GM23338 (cell line): ENCODE results near the gene COX17. TPM values are rescaled to one million over a fixed set of nuclear protein-coding genes. Genes with fewer than 3 reads are reported as not detected.

ENCODE experiments used
- ATAC-seq: fragments of 200-7000 bp; cut with Tn5 transposase; 3 replicates; pipeline ENCODE4 v1.9.1; 2020
- DNase-seq: peaks from one replicate; pipeline ENCODE4 v3.0.0-alpha.2; 2015; ENCODE audit warnings: low spot score
- H2AFZ ChIP-seq: fragments of 200-600 bp; sonication (generic); 2 replicates; pipeline ENCODE4 v1.8.0; 2016; ENCODE audit warnings: antibody characterized with exemption, mild to moderate bottlenecking, moderate library complexity
- H3F3A ChIP-seq: fragments of 200-600 bp; sonication (generic); replicated peaks from 2 replicates; pipeline ENCODE4 v1.8.0; 2017; ENCODE audit warnings: antibody characterized with exemption, mixed run types, low read depth
- H3K27ac ChIP-seq: fragments of 200-600 bp; sonication (generic); 2 replicates; pipeline ENCODE4 v1.6.1; 2016; ENCODE audit warnings: low read depth
- H3K27me3 ChIP-seq: fragments of 200-600 bp; sonication (generic); 2 replicates; pipeline ENCODE4 v1.8.0; 2016; ENCODE audit warnings: mild to moderate bottlenecking, mixed run types, moderate library complexity; ENCODE audit not compliant: insufficient read depth
- H3K36me3 ChIP-seq: fragments of 200-600 bp; sonication (generic); 2 replicates; pipeline ENCODE4 v1.8.0; 2016; ENCODE audit warnings: mild to moderate bottlenecking; ENCODE audit not compliant: insufficient read depth
- H3K4me1 ChIP-seq: fragments of 200-600 bp; sonication (generic); 2 replicates; pipeline ENCODE4 v1.8.0; 2016; ENCODE audit warnings: mild to moderate bottlenecking, moderate library complexity; ENCODE audit not compliant: insufficient read depth
- H3K4me2 ChIP-seq: fragments of 200-600 bp; sonication (generic); 2 replicates; pipeline ENCODE4 v1.7.1; 2017; ENCODE audit warnings: mixed run types
- H3K4me3 ChIP-seq: fragments of 200-600 bp; sonication (generic); 2 replicates; pipeline ENCODE4 v1.6.1; 2016; ENCODE audit warnings: mixed run types
- H3K79me2 ChIP-seq: fragments of 200-600 bp; sonication (generic); replicated peaks from 2 replicates; pipeline ENCODE4 v1.8.0; 2017; ENCODE audit warnings: mild to moderate bottlenecking; ENCODE audit not compliant: insufficient read depth
- H3K9me2 ChIP-seq: fragments of 200-600 bp; sonication (generic); 2 replicates; pipeline ENCODE4 v1.8.0; 2017; ENCODE audit not compliant: insufficient read depth
- H4K20me1 ChIP-seq: fragments of 200-600 bp; sonication (generic); replicated peaks from 2 replicates; pipeline ENCODE4 v1.8.0; 2017; ENCODE audit warnings: mild to moderate bottlenecking; ENCODE audit not compliant: insufficient read depth
- H3K27ac Mint-ChIP-seq: 2 replicates; pipeline ENCODE4 v1.8.0; 2020; ENCODE audit warnings: inconsistent platforms, mild to moderate bottlenecking, moderate library complexity, mixed read lengths
- H3K27me3 Mint-ChIP-seq: 3 replicates; pipeline ENCODE4 v1.8.0; 2022; ENCODE audit warnings: low read depth, mild to moderate bottlenecking, moderate library complexity, mixed read lengths, inconsistent platforms; ENCODE audit not compliant: insufficient read depth, poor library complexity
- H3K36me3 Mint-ChIP-seq: 3 replicates; pipeline ENCODE4 v1.8.0; 2021; ENCODE audit warnings: low read depth, mild to moderate bottlenecking, inconsistent platforms, moderate library complexity, mixed read lengths
- H3K4me1 Mint-ChIP-seq: 3 replicates; pipeline ENCODE4 v1.8.0; 2020; ENCODE audit warnings: mild to moderate bottlenecking, inconsistent platforms, mixed read lengths
- H3K4me3 Mint-ChIP-seq: 3 replicates; pipeline ENCODE4 v1.8.0; 2021; ENCODE audit warnings: moderate library complexity, mild to moderate bottlenecking, inconsistent platforms, mixed read lengths
- H3K9me3 Mint-ChIP-seq: 3 replicates; pipeline ENCODE4 v1.8.0; 2020; ENCODE audit warnings: moderate library complexity, mild to moderate bottlenecking, inconsistent platforms, mixed read lengths
- CREB1 ChIP-seq: fragments of 250-450 bp; sonication (Bioruptor Pico); IDR thresholded peaks from 2 replicates; pipeline ENCODE4 v1.5.0; 2020; ENCODE audit warnings: low read depth, mild to moderate bottlenecking, moderate library complexity
- EZH2 ChIP-seq: fragments of 200-600 bp; sonication (generic); IDR thresholded peaks from one replicate; pipeline ENCODE4 v1.8.0; 2017; ENCODE audit warnings: antibody characterized with exemption, mild to moderate bottlenecking, low read depth; ENCODE audit not compliant: unreplicated experiment
- EZH2phosphoT487 ChIP-seq: fragments of 200-600 bp; sonication (generic); IDR thresholded peaks from one replicate; pipeline ENCODE4 v1.8.1; 2018; ENCODE audit warnings: antibody characterized with exemption; ENCODE audit not compliant: unreplicated experiment
- JUNB ChIP-seq: IDR thresholded peaks from one replicate; pipeline ENCODE4 v1.6.1; 2016; ENCODE audit warnings: antibody characterized with exemption; ENCODE audit not compliant: unreplicated experiment
- NANOG ChIP-seq: IDR thresholded peaks from 2 replicates; pipeline ENCODE4 v1.6.1; 2016; ENCODE audit warnings: antibody characterized with exemption, borderline replicate concordance
- POLR2AphosphoS5 ChIP-seq: IDR thresholded peaks from 2 replicates; pipeline ENCODE4 v1.6.1; 2016; ENCODE audit warnings: antibody characterized with exemption, low read depth
- STAT1 ChIP-seq: IDR thresholded peaks from one replicate; pipeline ENCODE4 v1.6.1; 2016; ENCODE audit warnings: antibody characterized with exemption; ENCODE audit not compliant: unreplicated experiment
- ZNF114 ChIP-seq: fragments of 250-450 bp; sonication (Bioruptor Pico); IDR thresholded peaks from 2 replicates; pipeline ENCODE4 v1.5.0; 2020; ENCODE audit warnings: mild to moderate bottlenecking, moderate library complexity
- ZNF331 ChIP-seq: fragments of 250-450 bp; sonication (Bioruptor Pico); IDR thresholded peaks from 2 replicates; pipeline ENCODE4 v1.5.0; 2020; ENCODE audit warnings: low read depth, mild to moderate bottlenecking, moderate library complexity
- polyA plus RNA-seq: library from polyadenylated mRNA; unstranded; fragments of >200 nt; fragmentation: Nextera tagmentation; extraction: Ambion mirVana; gene quantifications from 2 replicates; pipeline ENCODE4 v1.2.1, GENCODE V29; 2016
- total RNA-seq: library from RNA; depleted of rRNA; stranded (reverse); fragments of >200 nt; shearing (Covaris generic); gene quantifications from 2 replicates; pipeline ENCODE4 v1.2.3, GENCODE V29; 2014
- TF ChIP-seq, protein P1 (sequence below): IDR thresholded peaks from one replicate; pipeline ENCODE4 v1.6.1; 2018; ENCODE audit warnings: antibody characterized with exemption; ENCODE audit not compliant: unreplicated experiment
- TF ChIP-seq, protein P2 (sequence below), 2 experiments: fragments of 200-600 bp in 1 of 2; sonication (generic) in 1 of 2; conservative IDR thresholded peaks; 2 replicates each; pipeline versions ENCODE4 v1.5.1 to v1.6.1; 2016 to 2017; ENCODE audit warnings: antibody characterized with exemption in 2 of 2, low read depth in 2 of 2, mild to moderate bottlenecking in 2 of 2, moderate library complexity in 1 of 2
- TF ChIP-seq, protein P3 (sequence below): IDR thresholded peaks from 2 replicates; pipeline ENCODE4 v1.6.1; 2016; ENCODE audit warnings: antibody characterized with exemption
- TF ChIP-seq, protein P4 (sequence below): fragments of 250-450 bp; sonication (Bioruptor Pico); IDR thresholded peaks from 2 replicates; pipeline ENCODE4 v1.5.0; 2020; ENCODE audit warnings: mild to moderate bottlenecking, moderate library complexity

The COX17 gene
- total and polyA plus RNA-seq, 2 experiments from 2014 or later: 24.0 to 324 TPM

DNA sequence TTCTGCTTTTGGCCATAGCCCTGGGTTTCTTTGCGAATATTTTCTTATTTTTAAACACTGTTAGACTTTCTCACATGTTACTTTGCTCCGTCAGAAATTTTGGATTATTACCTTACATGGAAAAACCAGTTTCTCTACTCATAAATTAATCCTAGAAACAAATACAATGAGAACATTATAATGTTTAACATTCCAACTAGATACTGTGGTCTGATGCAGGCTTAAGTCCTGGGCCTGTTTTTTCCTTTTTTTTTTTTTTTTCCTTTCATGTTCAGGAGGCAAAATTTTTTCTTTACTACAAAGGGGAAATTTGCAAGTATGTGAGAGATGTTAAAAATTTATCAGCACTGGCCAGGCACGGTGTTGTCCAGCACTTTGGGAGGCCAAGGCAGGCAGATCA is 45.7 kb downstream of the COX17 start:
- no peak overlapping the region for H3K4me3 Mint-ChIP-seq
- H3K27ac ChIP-seq: no peak overlapping the region

More for the DNA sequence above, 45.7 kb downstream of the COX17 start:
- Mint-ChIP-seq H3K36me3 (no peaks in the 10 kb centered on the region), H3K4me1 (peaks cover 9% of the 10 kb centered on the region; the same call in 2 of the 3 replicates), H3K9me3 (no peaks in the 10 kb centered on the region), H3K27me3 (no peaks in the 10 kb centered on the region), H3K27ac (no peak overlapping the region)
- H2AFZ ChIP-seq: no peak overlapping the region
- ATAC-seq (no peak), DNase-seq (no peak)
- H3K27me3 ChIP-seq: no peaks in the 10 kb centered on the region
- TF ChIP-seq CREB1 (CRISPR knock-in tag) (no peak), EZH2 (no peak), POLR2AphosphoS5 (no peak), JUNB (no peak), ZNF114 (CRISPR knock-in tag) (no peak), ZNF331 (CRISPR knock-in tag) (no peak), EZH2phosphoT487 (no peak), STAT1 (no peak), NANOG (no peak)
- TF ChIP-seq, protein P1, sequence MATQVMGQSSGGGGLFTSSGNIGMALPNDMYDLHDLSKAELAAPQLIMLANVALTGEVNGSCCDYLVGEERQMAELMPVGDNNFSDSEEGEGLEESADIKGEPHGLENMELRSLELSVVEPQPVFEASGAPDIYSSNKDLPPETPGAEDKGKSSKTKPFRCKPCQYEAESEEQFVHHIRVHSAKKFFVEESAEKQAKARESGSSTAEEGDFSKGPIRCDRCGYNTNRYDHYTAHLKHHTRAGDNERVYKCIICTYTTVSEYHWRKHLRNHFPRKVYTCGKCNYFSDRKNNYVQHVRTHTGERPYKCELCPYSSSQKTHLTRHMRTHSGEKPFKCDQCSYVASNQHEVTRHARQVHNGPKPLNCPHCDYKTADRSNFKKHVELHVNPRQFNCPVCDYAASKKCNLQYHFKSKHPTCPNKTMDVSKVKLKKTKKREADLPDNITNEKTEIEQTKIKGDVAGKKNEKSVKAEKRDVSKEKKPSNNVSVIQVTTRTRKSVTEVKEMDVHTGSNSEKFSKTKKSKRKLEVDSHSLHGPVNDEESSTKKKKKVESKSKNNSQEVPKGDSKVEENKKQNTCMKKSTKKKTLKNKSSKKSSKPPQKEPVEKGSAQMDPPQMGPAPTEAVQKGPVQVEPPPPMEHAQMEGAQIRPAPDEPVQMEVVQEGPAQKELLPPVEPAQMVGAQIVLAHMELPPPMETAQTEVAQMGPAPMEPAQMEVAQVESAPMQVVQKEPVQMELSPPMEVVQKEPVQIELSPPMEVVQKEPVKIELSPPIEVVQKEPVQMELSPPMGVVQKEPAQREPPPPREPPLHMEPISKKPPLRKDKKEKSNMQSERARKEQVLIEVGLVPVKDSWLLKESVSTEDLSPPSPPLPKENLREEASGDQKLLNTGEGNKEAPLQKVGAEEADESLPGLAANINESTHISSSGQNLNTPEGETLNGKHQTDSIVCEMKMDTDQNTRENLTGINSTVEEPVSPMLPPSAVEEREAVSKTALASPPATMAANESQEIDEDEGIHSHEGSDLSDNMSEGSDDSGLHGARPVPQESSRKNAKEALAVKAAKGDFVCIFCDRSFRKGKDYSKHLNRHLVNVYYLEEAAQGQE: no peak
- TF ChIP-seq, protein P2, sequence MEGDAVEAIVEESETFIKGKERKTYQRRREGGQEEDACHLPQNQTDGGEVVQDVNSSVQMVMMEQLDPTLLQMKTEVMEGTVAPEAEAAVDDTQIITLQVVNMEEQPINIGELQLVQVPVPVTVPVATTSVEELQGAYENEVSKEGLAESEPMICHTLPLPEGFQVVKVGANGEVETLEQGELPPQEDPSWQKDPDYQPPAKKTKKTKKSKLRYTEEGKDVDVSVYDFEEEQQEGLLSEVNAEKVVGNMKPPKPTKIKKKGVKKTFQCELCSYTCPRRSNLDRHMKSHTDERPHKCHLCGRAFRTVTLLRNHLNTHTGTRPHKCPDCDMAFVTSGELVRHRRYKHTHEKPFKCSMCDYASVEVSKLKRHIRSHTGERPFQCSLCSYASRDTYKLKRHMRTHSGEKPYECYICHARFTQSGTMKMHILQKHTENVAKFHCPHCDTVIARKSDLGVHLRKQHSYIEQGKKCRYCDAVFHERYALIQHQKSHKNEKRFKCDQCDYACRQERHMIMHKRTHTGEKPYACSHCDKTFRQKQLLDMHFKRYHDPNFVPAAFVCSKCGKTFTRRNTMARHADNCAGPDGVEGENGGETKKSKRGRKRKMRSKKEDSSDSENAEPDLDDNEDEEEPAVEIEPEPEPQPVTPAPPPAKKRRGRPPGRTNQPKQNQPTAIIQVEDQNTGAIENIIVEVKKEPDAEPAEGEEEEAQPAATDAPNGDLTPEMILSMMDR (conservative IDR thresholded peaks at IDR 0.05; ENCODE audit: low read depth in 2 of 2): no peak
- TF ChIP-seq, protein P3, sequence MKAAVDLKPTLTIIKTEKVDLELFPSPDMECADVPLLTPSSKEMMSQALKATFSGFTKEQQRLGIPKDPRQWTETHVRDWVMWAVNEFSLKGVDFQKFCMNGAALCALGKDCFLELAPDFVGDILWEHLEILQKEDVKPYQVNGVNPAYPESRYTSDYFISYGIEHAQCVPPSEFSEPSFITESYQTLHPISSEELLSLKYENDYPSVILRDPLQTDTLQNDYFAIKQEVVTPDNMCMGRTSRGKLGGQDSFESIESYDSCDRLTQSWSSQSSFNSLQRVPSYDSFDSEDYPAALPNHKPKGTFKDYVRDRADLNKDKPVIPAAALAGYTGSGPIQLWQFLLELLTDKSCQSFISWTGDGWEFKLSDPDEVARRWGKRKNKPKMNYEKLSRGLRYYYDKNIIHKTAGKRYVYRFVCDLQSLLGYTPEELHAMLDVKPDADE: no peak
- TF ChIP-seq, protein P4, sequence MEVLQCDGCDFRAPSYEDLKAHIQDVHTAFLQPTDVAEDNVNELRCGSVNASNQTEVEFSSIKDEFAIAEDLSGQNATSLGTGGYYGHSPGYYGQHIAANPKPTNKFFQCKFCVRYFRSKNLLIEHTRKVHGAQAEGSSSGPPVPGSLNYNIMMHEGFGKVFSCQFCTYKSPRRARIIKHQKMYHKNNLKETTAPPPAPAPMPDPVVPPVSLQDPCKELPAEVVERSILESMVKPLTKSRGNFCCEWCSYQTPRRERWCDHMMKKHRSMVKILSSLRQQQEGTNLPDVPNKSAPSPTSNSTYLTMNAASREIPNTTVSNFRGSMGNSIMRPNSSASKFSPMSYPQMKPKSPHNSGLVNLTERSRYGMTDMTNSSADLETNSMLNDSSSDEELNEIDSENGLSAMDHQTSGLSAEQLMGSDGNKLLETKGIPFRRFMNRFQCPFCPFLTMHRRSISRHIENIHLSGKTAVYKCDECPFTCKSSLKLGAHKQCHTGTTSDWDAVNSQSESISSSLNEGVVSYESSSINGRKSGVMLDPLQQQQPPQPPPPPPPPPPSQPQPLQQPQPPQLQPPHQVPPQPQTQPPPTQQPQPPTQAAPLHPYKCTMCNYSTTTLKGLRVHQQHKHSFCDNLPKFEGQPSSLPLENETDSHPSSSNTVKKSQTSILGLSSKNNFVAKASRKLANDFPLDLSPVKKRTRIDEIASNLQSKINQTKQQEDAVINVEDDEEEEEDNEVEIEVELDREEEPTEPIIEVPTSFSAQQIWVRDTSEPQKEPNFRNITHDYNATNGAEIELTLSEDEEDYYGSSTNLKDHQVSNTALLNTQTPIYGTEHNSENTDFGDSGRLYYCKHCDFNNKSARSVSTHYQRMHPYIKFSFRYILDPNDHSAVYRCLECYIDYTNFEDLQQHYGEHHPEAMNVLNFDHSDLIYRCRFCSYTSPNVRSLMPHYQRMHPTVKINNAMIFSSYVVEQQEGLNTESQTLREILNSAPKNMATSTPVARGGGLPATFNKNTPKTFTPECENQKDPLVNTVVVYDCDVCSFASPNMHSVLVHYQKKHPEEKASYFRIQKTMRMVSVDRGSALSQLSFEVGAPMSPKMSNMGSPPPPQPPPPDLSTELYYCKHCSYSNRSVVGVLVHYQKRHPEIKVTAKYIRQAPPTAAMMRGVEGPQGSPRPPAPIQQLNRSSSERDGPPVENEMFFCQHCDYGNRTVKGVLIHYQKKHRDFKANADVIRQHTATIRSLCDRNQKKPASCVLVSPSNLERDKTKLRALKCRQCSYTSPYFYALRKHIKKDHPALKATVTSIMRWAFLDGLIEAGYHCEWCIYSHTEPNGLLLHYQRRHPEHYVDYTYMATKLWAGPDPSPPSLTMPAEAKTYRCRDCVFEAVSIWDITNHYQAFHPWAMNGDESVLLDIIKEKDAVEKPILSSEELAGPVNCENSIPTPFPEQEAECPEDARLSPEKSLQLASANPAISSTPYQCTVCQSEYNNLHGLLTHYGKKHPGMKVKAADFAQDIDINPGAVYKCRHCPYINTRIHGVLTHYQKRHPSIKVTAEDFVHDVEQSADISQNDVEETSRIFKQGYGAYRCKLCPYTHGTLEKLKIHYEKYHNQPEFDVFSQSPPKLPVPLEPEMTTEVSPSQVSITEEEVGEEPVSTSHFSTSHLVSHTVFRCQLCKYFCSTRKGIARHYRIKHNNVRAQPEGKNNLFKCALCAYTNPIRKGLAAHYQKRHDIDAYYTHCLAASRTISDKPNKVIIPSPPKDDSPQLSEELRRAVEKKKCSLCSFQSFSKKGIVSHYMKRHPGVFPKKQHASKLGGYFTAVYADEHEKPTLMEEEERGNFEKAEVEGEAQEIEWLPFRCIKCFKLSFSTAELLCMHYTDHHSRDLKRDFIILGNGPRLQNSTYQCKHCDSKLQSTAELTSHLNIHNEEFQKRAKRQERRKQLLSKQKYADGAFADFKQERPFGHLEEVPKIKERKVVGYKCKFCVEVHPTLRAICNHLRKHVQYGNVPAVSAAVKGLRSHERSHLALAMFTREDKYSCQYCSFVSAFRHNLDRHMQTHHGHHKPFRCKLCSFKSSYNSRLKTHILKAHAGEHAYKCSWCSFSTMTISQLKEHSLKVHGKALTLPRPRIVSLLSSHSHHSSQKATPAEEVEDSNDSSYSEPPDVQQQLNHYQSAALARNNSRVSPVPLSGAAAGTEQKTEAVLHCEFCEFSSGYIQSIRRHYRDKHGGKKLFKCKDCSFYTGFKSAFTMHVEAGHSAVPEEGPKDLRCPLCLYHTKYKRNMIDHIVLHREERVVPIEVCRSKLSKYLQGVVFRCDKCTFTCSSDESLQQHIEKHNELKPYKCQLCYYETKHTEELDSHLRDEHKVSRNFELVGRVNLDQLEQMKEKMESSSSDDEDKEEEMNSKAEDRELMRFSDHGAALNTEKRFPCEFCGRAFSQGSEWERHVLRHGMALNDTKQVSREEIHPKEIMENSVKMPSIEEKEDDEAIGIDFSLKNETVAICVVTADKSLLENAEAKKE (CRISPR knock-in tag): no peak
- H3K9me2 ChIP-seq: no peaks in the 10 kb centered on the region
- no peak overlapping the region for H3K4me3 ChIP-seq
- H3K4me1 ChIP-seq: no peaks in the 10 kb centered on the region
- H3K4me2 ChIP-seq: no peak overlapping the region
- no peaks in the 10 kb centered on the region for H3K79me2 ChIP-seq
- H3F3A ChIP-seq: no peaks in the 10 kb centered on the region
- H4K20me1 ChIP-seq: no peaks in the 10 kb centered on the region
- H3K36me3 ChIP-seq: no peaks in the 10 kb centered on the region
